GM21423 (cell line): ENCODE results near the gene RAB4A.

Source experiments
- ATAC-seq: cut with Tn5 transposase; IDR thresholded peaks from one replicate; pipeline ENCODE4 v1.9.1; 2021; ENCODE audit warnings: mild to moderate bottlenecking, moderate library complexity; ENCODE audit not compliant: unreplicated experiment

Gene RAB4A

DNA sequence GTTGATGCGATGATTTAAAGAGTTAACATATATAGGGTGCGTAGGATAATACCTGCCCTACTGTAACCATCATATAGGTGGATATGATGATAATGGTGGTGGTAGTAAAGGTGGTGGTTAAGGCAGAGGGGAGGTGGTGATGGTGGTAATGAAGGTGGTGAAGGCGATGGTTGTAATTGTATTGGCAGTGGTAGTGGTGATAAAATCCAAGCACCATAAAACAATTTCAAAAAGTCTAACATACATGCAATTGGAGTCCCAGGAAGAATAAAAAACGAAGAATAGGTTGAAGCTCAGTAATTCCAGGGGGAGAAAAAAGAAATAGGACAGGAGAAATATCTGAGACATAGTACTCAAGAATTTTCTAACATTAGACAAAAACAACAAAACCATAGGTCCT, 27.3 kb upstream of the RAB4A start:
- ATAC-seq: no peak

DNA sequence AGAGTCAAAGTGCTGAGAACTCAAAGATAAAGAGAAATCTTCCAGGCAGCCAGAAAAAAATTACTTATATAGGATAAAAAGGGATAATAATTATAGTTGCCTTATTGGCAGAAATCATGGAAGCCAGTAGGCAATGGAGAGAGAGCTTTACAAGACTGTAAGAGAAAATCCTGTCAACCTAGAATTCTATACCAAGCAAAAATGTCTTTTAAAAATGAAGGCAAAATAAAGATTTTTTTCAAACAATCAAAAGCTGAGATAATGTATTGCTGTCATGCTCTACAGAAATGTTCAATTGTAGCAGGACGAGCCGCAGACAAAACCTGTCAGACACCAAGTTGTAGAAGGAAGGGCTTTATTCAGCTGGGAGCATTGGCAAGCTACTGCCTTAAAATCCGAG, 26.8 kb upstream of the RAB4A start:
- no peak for ATAC-seq

DNA sequence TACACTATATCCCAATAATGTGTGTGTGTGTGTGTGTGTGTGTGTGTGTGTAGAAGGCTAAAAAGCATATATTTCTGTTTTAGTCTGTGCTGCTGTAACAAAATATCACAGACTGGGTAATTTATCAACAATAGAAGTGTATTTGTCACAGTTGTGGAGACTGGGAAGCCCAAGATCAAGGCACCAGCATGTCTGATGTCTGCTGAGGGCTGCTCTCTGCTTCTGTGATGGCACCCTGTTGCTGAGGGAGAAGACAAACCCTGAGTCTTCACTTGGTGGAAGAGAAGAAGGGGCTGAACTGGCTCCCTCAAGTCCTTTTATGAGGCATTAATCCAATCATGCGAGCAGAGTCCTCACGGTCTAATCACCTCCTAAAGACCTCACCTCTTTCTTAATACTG, 23.0 kb upstream of the RAB4A start:
- ATAC-seq: no peak

DNA sequence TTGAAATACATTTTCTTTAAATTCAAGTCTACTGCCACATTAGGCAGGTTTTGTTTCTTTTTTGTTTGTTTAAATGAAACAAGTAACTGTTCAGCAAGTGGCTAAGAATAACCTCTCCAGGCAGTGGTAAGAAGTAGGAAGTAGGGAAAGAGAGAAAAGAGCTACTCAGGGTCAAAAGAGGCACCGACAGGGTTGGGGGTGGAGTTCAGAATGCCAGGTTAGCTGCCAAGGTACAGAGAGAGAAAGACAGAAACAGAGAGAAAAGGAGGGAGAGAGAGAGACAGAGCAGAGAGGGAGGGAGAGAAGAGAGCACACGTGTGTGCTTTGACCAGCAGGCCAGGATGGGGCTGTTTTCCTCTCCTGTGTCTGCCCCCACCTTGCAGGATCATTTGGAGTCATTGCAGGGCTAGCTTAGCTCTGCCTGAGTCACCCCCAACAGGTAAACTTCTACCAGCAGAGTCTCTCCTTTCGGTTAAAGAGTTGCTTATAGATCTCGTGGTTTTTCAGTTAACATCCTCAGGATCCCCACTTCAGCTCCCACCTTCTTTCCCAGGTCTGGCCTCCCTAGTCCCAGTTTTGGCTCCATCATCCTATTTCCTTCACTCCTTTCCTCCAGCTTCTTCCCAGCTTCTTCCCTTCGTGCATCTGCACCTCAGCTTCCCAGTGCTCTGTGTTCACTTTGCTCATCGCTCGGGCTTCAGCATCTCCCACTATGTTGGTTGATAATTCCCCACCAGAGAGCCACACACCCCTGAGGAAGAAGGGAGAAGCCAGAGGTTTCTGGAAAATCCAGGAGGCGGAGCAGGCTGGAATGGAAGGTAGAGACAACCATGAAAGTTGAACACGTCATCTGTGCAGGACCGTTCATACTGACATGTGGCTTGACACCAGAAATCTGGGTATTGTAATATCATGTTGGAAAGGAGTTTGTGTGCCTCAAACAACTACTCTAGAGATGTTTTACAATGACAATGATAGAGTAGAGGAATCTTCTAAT, 21.8 kb upstream of the RAB4A start:
- ATAC-seq: no peak

DNA sequence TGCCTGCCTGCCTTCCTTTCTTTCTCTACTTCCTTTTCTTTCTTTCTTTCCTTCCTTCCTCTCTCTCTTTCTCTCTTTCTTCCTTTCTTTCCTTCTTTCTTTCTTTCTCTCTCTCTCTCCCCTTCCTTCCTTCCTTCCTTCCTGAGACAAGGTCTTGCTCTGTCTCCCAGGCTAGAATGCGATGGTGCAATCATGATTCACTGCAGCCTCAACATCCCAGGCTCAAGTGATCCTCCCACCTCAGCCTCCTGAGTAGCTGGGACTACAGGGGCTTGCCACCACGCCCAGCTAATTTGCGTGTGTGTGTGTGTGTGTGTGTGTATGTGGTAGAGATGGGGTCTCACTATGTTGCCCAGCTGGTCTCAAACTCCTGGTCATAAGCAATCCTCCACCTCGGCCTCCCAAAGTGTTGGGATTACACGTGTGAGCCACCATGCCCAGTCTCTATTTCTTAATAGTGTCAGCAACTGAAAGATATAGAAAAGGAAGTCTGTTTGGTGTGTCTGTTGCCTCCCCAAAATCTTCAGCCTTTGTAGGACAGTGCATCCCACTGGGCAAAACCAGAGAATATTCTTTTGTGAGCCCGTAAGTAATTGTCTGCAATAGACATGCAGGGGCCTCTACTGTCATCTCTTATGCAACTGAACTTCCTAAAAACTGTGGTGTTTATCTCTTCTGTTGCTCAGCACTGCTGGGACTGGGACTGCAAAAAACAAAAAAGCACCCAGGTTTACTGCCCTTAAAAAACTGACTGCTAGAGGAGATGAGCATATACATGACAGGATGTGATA, 20.9 kb upstream of the RAB4A start:
- ATAC-seq: no peak

DNA sequence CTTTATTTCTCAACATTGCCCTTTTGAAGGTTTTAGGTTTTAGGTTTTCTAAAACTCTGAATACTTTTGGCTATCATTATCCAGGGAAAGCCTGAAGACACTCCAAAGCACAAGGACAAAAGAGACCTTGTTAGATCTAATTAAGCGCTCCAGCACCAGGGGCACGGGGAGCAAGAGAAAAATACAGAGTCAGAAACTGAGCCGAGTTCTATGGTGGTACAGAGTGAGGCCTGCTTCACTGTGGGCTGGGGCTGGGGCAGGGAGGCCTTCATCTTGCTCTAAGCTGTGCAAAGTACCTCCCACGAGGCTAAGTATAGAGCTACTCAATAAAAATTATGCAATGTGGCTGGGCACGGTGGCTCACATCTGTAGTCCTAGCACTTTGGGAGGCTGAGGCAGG, 19.7 kb upstream of the RAB4A start:
- no peak for ATAC-seq

DNA sequence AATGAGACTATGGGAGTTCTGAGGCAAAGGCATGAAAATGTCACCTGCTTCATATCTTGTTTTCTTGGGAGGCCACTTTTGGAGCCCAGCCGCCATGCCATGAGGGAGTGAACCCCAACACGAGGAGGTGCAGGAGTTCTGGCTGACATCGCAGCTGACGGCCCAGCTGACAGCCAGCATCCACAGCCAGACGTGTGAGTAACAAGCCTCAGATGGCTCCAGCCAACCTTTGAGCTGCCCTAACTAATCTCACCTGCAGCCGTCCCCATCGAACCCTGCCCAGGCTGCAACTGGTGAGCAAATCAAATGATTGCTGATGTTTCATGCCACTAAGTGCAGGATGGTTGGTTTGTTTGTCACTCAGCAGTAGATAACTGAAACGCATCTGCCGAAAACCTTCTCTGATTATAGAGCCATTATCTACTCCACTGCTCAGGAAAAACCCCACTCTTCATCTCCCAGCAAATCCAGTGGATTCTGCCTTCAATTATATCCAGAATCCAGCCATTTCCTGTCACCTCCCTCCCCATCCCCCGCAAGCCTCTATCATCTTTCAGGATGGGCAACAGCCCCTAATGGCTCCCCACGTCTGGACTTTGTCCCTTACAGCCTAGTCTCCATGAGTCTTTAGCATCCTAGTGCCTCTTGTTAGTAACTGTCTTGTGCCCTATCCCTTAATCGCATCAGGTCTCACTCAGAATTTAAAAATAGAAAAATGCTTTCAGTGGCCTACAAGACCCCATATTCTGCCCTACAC, 18.5 kb upstream of the RAB4A start:
- no peak for ATAC-seq

DNA sequence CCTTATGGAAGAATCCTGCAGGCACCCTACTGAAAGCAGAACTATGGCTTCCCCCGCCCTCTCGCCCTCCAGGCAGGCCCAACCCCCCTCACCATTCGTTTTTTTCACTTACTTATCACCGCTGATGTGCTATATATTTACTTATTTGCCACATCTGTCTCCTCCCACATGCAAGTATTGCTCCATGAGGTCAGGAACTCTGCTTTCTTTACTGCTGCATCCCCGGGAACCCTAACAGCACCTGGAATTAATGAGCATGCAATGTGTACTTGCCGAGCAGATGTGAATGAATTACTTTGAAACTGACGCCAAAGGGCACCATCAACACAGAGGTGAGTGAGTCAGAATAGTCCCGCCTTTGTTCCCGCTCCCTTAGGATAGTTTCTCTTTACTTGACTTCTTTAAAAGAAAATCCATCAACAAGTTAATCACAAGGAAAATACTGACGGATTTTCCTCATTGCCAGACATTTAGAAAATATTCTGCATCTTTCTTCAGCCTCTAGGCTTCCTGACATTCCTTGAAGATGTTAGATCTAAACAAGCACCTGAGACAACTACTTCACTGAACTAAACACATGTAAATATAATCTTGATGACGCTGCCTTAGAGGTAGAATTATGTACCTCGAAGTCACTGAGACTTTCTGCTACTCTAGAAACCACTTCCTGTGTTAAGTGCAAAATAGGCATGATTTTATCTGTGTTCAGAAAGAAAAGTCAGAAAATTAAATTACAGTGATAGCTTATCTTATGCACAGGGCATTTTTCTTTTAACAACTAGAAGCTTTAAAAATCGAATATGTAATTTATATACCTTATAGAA, 17.5 kb upstream of the RAB4A start:
- peak; percentile 72 for ATAC-seq

DNA sequence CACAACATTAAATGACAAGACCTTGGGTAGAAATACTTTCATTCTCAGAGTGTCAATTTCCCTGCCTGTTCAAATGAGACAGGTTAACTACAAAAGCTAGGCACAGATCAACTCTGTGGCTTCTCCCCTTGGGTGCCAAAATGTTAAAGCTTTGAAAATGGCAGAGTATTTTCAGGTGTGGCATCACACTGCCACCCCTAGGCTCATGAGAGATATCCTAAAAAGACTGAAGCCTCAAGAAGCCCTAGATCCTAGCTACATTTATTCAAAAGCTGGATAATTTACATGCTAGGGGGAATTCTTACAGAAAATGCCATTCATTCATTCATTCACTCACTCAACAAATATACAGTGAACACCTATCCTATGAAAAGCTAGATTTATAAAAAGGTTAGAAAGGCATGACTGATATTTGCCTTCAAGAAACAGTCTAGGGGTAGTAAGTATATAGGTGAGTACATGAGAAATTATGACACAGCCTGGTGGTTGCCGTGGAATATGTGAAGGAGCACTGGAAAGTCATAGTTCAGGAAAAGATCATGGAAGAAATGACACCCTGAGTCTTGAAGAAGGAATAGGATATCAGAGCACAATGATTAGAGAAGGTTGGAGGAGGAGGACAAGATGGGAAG, 15.9 kb upstream of the RAB4A start:
- no peak for ATAC-seq

DNA sequence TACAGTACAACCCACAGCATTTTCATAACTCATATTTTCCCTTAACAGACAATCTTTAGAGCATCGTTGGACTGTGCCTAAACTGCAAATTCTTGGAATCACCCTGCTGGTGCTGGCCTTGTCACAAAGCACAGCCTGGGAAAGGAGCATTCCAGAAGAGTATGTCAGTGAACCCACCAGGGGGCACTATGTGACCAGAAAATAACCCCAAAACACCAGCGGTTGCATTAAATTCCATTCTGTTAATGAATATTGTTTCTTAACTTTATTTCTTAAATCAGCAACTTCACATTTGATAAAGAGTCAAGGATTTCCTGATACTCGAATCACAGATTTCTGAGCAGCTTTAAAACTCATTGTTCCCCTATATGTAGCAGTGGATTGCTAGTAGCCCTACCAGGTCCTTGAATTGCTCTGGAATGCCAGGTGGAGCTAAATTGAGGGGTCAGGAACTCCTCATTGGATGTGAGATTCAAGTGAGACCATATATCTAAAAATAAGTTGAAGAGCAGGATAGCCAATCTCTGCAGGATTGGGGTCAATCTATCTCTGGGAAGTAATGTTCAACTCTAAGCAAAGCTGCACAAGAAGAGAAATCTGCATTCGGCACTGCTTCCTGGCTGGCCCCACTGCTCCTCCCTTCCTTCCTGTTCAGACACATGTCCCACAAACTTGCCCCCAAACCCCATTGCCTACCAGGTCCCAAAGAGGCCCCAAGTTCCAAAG, 12.7 kb upstream of the RAB4A start:
- no peak for ATAC-seq

DNA sequence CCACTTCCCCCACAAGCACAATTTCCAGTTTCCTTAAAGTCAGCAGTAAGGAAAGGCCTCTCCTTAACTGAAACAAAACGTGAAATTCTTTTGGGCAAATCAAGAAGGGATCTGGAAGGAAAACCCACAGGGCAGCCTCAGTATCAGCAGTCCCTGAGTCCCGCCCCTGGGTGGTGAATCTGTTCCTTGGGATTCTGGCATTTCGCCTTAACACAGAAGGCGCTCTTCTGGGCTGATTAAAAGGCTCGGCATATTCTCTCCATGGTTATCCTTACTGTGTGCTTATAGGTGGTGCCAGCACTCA, 12.2 kb upstream of the RAB4A start:
- ATAC-seq: no peak

DNA sequence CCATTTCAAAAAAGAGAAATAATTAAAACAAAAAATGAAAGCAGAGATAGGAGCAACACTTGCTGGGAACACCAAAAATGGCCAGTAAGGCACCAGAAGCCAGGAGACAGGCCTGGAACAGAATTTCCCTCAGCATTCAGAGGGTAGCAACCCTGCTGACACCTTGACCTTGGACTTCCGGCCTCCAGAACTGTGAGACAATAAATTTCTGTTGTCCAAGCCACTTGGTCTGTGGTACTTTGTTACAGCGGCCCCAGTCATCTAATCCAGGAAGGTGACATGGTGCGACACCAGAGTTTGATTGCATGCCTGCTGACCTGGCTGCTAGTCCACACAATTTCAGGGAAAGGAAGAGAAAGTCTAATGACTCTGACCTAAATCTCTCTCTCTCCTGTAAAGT, 10.6 kb upstream of the RAB4A start:
- ATAC-seq: no peak

DNA sequence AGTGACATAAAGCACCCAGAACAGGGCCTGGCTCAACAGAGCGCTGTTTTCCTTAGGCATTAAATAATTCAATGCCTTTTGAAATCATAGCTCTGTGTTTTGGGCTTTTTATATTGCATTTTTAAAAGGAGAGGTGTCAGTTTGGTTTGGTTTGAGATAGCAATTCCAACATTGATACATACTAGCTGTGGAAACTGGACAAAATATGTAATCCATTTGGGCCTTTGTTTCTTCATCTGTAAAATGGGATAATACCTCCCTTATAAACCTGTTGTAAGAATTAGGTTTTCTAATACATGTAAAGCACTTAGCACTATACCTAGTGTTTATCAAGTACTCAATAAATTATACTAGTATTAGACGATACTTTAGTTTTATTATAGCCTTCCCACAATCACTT, 8.7 kb upstream of the RAB4A start:
- ATAC-seq: no peak

DNA sequence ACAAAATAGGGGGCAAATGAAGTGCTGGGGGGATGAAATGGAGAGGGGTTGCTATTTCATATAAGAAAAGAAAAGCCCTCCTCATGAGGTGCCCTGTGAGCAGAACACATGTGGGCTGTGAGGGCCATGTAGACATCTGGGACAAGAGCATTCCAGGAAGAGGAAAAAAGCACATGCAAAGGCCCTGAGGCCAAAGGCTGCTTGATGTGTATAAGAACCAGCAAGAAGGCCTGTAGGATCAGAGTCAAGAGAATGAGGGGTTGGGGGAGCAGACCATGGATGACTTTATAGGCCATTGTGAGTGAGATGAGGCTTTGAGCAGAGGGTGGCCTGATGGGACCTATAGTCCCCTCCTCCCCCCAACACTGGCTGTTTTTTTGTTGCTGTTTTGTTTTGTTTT, 7.7 kb upstream of the RAB4A start:
- ATAC-seq: no peak

DNA sequence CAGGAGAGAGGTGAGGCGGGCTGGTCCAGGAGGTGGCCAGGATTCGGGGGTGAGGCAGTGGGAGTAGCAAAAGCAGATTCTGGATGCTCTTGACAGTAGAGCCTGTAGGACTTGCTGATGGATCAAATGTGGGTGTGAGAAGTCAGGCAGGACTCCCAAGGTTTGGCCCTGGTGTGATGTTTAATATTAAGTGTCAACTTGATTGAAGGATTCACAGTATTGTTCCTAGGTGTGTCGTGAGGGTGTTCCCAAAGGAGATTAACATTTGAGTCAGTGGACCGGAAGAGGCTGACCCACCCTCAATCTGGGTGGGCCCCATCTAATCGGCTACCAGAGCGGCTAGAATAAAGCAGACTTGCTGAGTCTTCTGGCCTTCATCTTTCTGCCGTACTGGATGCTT, 6.8 kb upstream of the RAB4A start:
- ATAC-seq: no peak

DNA sequence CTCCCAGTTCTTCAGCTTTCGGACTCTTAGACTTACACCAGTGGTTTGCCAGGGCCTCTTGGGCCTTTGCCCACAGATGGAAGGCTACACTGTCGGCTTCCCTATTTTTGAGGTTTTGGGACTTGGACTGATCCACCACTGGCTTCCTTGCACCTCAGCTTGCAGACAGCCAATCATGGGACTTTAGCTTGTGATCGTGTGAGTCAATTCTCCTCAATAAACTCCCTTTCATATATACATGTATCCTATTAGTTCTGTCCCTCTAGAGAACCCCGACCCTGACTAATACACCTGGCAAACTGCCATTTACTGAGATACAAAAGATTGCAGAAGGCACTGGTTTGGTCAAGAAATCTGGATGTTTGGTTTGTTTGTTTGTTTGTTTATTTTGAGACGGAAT, 6.4 kb upstream of the RAB4A start:
- no peak for ATAC-seq

DNA sequence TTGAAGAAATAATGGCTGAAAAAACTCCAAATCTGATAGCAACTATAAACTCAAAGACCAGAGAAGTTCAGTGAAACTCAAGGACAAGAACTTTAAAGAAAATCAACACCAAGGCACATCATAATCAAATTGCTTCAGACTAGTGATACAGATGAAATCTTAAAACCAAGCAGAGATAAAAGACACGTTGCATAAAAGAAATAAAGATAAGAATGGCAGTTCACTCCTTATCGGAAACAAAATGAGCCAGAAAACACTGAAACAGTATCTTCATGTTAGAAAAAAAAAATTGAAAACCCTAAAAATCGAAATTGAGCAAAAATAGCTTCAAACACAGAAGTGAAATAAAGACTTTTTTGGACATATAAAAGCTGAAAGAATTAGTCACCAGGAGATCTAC, 4.6 kb upstream of the RAB4A start:
- no peak for ATAC-seq

DNA sequence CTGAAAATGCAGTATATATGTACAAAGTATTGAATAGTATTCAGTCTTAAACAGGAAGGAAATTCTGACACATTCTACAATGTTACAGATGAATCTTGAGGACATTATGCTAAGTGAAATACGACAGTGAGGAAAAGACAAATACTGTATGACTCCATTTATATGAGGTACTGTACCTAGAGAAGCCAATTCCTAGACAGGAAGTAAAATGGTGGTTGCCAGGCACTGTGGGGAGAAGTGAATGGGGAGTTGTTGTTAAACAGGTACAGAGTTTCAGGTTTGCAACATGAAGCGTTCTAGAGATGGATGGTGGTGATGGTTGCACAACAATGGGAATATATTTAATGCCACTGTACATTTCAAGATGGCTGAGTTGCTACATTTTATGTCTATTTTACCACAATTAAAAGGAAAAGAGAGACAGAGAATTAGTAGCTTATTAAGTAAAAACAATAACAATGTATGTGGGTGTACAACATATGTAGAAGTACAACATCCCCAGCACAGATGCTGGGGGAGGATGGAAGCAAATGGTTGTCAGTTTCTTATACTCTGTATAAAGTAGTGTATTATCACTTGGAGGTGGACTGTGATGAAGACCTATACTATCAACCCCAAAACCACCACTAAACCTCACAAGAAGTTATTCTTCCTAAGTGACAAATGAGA, 3.9 kb upstream of the RAB4A start:
- ATAC-seq: no peak

DNA sequence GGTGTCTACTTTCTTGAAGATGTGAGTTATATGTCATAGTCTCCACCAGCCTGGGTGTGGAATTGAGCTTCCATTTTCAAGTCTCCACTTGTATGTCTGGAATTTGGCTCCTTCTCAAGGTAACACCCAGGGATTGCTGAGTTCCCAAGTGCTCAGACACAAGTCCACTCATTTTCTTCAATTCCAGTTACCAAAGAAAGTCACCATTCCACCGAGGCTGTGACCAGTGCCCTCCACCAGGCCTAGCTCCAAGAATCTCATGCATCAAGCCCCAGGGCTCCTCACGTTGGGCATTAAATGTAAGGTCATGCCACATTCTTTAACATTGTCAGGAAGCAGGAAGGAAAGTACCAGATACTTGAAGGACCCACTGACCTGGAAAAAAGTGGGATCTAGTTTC, 2.4 kb upstream of the RAB4A start:
- ATAC-seq: no peak
